Activated naive CD4-positive, alpha-beta T cell treated with Interleukin-2 at 50 U/mL for 16 hours (primary cell): ENCODE measurements around the gene PTPRD.

Source experiments
- DNase-seq: peaks from one replicate; pipeline ENCODE4 v3.0.0-alpha.2; 2020

The PTPRD gene

DNA sequence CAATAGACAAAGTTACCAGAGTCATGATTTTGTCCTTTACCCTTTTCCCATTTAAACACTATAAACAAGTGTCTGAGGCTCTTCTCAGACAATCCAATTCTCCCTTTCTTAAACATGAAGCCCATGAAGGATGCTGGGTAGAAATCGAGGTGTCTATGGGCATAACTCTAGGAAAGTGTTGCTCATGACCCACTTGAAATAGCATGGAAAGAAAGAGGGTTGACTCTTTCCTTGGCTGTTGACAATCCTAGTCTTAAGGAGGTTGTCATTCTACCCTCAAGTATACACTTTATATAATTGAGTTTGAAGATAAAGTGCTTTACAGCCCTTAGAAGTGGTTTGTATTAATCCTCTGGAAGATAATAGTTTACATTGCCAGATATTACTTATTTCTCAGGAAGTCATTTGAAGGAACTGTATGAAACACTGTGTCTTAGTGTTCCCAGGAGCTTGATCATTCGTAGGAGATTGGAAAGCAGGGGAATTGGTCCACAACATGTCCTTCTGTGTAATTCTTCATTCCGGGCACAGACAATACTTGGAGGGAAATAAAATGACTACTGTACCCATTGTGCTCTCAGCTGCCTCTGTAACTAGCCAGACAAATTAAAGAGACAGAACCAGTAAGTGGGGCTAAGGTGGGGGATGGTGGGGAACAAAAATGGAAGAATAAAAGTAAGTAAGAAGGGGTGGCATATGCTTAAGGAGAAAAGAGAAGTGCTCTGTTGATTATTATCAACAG lies 1734.9 kb downstream of the PTPRD start:
- DNase-seq, result no peak

DNA sequence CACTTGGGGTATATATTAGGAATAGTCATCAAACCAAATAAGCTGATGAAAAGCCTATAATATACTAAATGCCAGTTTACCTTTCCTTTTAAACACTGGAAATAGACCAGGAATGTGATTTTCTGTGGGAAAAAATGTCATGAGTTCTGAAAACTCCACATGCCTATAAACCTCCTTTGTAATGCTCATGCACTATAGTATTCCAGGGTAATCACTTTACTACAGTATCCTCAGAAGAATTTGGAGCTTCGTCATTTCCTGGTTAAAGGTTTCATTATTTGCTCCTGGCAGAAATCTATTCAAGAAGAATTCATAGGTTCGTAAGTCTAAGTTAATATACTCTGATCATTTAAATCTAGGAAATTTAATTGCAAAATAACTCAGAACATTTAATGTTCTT lies 1736.5 kb downstream of the PTPRD start:
- DNase-seq, result no peak

DNA sequence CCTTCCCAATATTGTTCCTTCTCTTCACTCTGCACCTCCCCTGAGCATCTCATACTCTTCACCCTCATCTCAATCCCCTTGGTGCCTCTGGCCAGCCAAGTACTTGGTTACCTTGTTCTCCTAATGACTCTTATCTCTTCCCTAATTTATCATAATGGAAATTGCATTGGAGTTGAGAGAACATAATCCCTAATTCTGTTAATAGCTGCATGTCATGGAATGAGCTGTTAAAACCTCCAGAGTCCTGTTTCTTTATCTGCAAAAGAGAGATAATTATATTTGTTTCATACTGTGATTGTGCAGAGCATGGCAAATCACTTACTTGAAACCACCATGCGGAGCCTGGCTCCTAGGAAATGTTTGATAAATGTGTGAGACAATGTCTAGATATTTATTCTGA lies 1738.3 kb downstream of the PTPRD start:
- DNase-seq, result no peak

DNA sequence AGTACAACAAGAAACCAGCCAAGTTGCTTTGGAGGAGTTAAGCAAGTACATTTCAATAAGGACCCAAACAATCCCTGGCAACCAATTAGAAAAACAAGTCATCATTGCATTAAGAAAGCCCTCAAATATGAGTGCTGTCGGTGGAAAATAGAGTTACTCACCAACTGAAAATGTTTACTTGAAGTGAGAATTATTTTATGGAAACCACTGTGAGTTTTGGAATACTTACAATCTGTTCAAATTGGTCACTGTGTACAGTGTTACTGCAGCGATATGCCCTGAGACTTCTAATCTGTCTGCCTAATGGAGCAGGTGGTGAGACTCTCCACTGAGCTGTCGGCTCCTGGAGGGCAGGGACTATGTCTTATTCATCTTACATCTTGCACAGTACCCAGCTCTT lies 1740.0 kb downstream of the PTPRD start:
- no peak for DNase-seq

DNA sequence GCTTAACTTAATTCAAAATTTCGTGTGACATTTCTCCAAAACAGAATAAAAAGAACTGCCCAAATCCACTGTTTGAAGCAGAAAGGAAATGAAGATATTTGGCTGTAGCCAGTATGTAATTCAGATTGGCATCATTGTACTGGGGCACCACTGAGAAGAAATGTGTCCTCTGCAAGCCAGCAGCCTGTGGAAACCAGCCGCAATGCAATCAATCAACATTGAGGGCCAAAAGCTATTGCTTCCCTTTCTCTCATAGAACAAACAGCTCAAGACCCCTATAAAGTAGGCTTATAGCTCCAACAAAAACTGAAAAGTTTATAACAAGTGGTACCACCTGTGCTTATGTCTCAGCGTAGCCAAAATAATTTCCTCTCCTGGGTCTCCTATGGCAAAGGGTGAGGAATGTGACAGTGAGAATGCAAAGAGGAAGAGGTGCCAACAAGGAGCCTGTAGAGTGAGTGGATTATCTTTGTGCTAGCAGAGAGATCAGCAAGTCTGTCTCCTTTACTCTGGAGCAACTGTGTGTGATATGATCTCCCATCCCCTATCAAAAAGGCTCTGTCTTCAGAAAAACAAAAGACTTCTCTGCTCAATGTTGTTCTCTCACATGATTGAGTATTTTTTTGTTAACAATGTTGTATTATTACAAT lies 1740.9 kb downstream of the PTPRD start:
- DNase-seq, result no peak

DNA sequence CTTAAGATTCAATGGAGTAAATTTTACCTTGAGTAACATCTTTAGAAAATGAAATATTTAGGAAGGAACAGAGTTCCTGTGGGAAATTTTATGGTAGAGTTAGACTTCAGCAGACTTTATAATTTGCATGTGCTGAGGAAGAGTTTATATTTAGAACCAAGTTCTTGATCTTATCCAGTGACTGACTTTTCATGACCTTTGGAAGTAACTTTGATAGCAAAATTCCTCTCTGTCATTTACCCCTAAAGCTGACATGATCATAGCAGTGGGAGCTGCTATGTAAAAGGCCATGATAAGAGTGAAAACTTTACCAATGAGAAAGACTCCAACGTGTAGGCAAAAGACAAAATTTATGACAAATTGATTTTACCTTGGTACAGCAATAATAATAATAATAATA lies 1741.4 kb downstream of the PTPRD start:
- no peak for DNase-seq

DNA sequence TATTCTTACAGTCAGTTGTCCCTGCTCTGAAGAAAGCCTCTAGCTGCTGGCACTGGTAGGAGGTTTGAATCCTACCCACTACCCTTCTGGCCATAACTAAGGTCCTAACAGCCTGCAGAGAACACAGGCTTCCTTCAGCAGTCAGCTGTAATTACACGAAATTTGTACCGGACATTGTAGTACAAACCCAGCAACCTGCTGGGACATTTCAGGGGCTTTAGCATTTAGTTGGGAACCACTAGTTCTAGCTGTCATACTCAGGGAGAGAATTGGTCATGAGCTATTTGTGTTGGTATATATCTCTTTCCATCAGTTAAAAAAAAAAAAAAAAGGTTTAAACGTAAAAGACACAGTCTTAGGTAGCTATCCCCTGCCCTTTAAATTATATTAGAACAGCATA lies 1743.0 kb downstream of the PTPRD start:
- DNase-seq, result no peak

DNA sequence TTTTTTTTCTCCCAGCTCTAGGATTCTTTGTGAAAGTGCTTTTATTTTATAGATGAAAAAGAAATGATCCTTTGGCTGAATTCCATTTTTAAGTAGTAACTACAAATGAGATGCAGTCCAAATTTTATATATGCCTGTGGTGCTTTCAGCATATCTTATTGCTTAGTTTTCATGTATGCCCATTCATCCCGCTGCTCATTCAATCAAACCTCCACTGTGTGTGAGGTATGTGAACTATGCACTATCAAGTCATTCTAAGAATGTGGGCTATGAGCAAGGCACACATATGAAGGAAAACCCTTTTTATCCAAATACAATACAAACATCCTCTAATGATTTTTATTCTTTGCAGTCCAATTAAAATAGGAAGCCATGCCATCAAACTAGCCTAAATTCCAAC lies 1744.2 kb downstream of the PTPRD start:
- no peak for DNase-seq

DNA sequence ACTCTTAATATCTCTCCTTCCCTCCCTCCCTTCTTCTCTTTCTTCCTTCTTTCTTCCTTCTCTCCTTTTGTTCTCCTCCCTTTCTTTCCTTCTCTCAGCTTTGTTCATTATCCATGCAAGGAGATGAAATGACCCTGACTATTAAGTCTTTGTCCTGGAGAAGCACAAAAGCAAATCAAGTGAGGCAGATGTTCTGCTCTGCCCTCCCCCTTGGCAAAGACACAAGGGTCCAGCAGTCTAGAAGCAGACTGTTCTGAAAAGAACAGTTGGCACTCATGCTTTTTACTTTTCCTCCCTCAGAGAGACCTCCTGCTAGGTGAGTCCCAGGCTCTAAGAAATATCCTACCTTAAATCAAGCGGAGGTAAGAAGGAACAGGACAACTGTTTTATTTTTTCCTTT lies 1745.7 kb downstream of the PTPRD start:
- no peak for DNase-seq

DNA sequence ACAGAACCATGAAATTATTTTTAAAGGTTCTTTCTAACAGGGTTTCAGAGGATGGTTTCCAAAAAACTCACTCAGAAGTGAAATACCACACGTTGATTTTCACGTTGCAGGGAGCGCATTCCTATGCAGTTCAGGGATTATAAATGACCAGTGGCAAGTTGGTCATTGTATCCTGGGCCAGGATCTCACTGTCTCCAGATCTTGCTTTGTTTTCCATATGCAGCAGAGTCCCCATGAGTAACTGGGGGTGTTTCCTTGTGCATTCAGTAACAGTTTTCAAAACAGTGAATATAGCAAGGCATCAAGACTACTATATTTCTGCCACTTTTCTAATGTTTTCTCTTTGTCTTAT lies 1748.3 kb downstream of the PTPRD start:
- DNase-seq, result no peak

DNA sequence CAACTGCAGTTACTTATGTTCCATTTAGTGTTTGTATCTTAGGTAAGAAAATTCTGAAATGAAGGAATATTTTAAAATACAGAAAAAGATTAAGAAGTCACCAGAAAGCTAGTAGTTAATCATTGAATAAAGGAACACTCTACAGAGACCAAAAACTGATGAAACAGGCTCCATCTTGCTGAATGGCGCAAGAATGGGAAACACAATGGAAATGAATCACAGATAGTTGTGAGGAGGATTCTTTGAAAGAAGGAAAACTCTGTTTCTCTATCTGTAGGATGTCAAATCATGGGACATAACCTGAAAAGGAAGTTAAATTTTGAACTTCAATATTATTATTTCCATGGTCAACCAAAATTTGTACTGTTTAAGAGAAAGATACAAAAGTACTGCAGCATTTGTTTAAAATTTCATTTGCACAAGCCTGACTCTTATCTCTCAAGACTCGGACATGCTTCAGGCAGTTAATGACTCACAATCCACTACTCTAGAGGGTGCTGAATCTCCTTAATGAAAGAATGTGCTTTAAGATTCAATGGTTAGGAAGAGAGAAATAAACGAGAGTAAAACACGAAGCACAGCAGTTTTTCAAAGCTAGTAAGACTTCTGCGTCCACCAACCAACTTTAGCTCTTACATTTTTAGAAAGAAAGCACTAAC lies 1748.8 kb downstream of the PTPRD start:
- DNase-seq, result no peak

DNA sequence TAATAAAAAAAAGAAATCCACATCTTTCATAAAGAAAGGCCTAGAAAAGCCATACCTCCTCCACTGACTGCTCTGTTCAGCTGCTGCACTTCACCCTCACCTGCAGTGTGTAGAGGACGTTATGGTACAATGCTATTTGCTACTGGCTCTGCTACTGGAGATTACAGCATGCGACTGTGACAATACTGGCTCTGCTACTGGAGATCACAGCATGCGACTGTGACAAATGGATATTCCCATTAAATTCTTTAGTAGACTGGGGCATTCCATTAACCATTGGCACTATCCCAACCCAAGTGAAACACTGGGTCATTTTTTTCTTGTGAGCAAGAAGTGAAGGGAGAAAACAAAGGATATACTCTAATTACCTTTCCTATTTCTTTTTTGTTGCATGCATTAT lies 1749.7 kb downstream of the PTPRD start:
- no peak for DNase-seq

DNA sequence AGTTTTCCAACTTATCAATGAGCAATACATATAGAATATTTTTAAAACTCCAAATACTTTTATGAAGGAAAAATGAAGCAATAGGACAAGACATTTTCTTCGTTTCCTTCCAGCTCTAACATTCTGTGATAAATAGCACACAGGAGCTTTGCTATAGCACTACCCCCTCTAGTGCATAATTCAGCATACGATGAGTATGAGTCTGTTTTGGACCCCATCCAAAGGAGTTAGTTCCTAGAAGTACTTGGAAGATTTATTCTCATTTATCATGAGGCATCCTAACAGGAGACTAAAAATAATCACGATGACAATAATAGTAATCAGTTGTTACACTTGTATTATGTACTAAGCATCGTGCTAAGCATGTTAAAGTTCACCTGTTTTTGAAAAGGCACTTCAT lies 1751.9 kb downstream of the PTPRD start:
- no peak for DNase-seq

DNA sequence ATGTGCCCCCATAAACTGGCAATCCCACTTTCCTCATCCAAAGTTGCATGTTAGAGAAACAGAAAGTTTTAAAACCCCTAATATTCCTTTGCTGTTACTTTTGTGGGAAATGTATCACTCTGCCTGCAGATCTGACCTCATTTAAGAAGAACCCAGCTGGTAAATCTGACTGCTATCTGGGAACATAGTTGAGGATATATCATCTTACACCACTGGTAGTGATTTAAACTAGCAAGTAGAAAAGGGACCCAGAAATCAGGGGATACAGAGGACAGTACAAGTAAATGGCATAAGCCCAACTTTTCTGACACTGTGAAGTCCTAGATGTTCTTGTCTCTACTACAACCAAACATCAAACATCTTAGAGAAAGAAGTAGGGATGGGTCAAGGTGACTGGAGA lies 1752.7 kb downstream of the PTPRD start:
- no peak for DNase-seq

DNA sequence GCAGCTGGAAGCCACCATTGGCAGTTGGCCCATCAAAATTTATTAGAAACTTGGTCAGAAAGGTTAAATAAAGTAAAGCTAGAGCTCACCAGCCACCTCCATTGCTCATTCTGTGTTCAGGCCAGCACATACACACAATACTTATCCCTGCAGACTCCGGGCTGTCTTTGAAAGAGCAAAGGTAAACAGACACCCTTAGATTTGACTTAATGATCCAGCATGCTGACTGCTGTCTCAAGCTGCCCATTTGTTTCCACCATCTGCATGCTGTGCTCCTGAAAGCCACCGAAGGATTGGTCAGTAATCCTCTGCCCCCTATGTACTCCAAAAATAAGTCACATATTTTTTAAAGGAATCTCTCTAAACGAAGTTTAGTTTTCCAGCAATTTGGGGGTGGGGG lies 1753.4 kb downstream of the PTPRD start:
- DNase-seq, result no peak

DNA sequence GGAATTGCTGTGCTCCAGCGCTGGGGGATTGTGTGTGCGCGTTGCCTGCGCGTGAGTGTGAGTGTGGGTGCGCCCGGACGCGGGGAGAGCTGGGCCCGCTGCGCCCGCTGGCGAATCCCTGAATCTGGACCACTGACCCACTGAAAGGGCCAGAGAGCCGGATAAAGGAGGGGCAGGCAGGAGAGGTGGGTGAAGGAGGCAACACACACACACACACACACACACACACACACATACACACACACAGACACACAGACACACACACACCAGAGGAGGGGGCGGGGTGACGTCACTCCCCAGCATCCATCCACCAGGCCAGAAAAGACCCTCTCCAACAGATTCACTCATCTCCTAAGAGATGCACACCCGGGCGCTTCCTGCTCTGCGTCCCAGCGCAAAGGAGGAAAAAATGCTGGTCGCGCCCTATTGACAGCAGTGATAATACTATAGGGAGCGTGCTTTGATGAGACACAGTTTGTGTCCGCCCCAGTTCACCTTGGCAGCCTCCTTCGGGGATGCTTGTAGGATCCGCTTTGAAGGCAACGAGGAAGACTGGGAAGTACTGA lies 1754.1 kb downstream of the PTPRD start:
- DNase-seq, result no peak

DNA sequence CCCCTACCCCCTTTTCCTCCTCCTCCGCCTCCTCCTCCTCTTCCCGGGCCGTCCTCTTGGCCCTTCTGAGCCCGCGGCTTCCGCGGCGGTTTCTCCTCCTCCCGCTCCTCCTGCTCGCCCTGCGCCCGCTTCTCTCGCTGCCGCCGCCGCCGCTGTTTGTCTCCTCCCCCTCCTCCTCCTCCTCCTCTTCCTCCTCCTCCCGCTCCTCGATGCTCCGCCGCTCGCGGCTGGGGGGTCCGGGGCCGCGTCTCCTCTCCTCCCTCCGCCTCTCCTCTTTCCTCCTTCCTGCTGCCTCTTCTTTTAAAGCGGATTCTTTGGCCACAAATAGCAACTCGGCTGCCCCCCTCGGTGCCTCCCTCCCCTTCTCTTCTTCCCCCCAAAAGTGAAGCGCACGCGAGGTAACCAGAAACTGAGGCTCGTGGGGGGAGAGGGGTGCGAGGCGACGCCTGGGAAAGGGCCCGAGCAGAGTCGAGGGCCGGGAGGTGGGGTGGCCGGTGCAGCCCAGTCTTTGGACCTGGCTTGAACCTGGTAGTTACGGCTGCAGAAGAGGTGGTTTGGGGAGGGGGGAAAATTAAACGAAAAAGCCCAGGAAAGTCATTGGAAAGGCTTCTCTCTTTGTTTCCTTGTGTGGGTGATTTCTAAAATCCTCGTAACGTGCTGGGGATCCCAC lies 1754.7 kb downstream of the PTPRD start:
- DNase-seq, result no peak

DNA sequence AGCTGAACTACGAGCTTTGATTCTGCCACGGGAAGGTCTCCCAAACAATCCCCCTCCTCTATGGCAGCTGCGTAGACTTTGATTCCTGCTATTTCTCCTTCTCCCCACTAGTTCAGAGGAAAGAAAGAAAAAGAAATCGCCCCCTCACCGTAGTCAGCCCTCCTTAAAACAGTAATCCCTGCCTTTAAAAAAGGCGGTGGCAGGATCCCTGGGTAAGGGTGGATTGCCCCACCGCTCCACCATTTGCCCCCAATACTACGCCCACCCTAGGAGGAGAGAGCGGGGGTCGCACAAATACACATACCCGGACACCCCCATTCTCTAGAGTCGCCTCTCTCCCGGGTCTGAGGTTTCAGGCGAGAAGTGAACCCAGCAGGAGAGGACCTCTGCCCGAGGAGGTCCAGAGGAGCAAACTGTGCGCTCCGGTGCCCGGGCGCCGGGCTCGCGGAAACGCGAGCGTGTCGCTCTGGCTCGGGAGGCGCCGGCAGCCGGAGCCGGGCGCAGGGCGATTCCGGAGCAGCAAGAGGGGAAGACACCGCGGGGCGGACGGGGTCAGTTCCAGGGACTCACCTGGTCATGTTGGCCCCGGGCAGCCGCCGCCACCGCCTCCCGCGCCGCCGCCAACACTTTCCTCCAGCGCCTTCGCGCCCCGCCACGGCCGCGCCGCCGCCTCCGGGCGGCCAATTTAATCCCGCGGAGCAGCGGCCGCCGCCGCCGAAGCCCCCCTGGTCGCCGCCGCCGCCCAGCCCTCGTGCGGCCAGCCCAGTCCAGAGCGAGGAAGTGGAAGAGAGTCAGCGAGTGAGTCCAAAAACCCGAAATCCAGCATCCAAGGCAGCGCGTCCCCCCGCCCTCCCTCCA lies 1755.5 kb downstream of the PTPRD start:
- DNase-seq, result no peak

DNA sequence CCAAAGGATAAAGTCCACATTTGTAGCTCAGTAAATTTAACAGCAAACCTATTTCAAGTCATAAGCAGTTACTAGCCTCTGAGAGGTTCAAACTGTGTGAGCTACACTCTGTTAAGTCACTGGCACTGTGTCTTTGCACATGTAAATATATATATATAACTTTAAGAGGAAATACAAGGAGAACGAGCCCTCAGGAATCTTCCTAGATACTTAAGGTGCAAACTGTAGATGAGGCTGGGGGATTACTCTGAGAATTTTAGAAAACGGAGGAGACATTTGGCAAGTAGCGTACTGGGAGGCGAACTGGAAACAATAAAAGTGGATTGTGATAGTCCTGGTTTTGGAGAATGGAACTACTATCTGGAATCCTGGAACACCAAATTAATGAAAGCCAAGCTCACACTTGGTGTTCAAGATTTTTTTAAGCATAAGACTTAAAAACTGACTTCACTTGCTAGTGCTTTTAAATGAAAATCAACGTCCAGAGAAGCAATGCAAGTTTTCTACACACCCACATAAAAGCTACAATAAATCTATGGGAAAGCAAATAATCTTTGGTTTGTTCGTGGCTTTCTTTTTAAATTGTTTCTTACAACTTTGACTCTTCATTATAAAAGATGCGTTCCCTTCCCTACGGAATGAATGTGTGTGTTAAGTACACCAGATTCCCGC lies 1756.3 kb downstream of the PTPRD start:
- DNase-seq, result no peak

DNA sequence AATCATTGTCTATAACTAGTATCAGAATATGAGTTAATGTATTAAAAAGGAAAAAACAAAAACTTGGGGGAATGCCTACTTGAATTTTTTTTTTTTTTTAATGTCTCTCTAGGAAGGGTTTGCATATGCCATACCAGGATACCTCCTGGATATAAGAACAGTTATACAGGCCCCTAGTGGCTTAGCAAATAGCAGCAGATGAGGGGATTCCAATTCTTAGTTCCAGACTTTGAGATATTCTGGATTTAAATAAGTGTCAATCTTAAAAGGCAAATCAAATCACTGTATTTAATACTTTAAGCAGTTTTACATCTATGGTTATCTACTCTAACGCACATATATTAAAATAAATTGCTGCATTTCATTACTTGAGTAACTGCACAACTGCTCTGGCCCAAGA lies 1757.8 kb downstream of the PTPRD start:
- DNase-seq, result no peak

DNA sequence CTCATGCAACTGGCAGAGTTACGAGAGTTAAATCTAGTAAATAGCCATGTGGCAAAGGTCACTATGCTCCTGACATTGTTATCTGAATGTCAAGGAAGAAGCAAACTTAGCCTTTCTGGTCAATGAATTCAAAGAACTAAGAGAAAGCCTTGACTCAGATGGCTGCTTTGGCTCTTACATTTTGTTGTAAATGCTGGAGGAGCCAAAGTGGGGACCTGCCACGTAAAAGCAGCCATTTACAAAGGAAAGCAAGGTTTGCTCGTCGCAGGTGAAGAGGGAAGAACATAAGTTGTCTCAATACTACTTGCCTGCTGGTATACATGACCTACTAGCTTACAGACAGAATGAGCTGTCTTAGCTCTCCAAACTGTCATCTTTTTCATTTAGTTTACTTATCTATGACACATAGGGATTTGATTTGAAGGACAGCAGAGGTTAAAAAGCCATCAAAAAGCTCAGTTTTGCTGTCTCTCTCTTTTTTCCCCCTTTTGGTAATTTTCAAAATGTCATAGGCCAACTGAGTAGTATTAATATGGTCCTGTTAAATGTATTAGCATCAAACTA lies 1760.4 kb downstream of the PTPRD start:
- DNase-seq, result no peak

DNA sequence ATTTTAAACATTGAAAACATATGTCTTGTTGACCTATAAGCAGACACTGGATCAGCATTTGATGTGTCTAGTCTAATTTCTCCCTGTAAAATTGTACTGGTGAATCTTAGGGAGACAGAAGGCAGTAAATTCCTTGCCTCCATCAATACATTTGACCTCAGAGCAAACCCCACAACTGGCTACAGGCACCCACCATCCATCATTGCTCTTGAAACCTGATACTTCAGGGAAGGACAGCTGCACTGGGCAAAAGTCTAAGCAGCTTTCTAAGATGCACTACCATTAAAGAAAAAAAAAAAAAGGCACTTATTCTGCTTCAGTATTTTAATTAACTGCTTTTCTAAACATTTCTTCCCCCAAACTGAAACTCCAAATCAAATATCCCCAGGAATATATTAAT lies 1761.9 kb downstream of the PTPRD start:
- no peak for DNase-seq
